Measurements from ENCODE around the gene ME3. TPM values are rescaled to one million over a fixed set of nuclear protein-coding genes. Genes with fewer than 3 reads are reported as not detected.
A peak's percentile ranks its signal among the peaks of the same experiment; 100 is the strongest.

The ME3 gene
- polyA plus RNA-seq, 1 experiment, result 7.1 TPM

DNA sequence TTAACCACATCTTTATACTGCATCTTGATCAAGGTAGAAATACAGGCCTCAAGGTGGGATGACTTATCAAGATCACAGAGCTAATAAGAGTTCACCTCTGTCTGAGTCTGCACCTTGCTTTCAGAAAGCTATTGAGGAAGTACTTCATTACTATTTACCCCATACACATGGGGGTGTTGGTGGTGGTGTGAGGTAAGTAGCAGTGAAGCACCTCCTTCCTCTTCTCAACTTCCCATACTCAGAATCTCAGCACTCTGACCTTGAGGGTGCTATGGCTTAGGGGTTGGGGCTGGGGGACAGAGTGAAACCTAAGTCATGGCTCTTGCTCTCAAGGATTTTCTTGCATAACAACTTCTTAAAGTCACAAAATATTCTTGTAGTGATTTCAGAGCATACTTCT, 56.9 kb downstream of the ME3 start:
- Histone ChIP-seq H3K9me3 (ENCODE audit: control insufficient read depth, insufficient read depth, low read length) (no peaks in the 10 kb centered on the region; the same call in 1 of the 2 replicates), H3K4me3 (ENCODE audit: low read depth, low read length) (no peak overlapping the region), H3K27ac (ENCODE audit: low read depth, low read length) (no peak overlapping the region), H3K27me3 (ENCODE audit: control insufficient read depth, insufficient read depth, low read length) (no peaks in the 10 kb centered on the region)
- TF ChIP-seq, protein P1, sequence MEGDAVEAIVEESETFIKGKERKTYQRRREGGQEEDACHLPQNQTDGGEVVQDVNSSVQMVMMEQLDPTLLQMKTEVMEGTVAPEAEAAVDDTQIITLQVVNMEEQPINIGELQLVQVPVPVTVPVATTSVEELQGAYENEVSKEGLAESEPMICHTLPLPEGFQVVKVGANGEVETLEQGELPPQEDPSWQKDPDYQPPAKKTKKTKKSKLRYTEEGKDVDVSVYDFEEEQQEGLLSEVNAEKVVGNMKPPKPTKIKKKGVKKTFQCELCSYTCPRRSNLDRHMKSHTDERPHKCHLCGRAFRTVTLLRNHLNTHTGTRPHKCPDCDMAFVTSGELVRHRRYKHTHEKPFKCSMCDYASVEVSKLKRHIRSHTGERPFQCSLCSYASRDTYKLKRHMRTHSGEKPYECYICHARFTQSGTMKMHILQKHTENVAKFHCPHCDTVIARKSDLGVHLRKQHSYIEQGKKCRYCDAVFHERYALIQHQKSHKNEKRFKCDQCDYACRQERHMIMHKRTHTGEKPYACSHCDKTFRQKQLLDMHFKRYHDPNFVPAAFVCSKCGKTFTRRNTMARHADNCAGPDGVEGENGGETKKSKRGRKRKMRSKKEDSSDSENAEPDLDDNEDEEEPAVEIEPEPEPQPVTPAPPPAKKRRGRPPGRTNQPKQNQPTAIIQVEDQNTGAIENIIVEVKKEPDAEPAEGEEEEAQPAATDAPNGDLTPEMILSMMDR (IDR thresholded peaks at IDR 0.05; ENCODE audit: low read depth, low read length), result no peak
- CTCF ChIA-PET, result interaction anchor here (1.8 kb wide), 1 partner anchor 10 kb away, joined by 8 read pairs; no protein-coding TSS in a partner anchor
- POLR2A ChIA-PET, result no interaction called here
- no peak for DNase-seq (ENCODE audit: low read depth, low spot score)

DNA sequence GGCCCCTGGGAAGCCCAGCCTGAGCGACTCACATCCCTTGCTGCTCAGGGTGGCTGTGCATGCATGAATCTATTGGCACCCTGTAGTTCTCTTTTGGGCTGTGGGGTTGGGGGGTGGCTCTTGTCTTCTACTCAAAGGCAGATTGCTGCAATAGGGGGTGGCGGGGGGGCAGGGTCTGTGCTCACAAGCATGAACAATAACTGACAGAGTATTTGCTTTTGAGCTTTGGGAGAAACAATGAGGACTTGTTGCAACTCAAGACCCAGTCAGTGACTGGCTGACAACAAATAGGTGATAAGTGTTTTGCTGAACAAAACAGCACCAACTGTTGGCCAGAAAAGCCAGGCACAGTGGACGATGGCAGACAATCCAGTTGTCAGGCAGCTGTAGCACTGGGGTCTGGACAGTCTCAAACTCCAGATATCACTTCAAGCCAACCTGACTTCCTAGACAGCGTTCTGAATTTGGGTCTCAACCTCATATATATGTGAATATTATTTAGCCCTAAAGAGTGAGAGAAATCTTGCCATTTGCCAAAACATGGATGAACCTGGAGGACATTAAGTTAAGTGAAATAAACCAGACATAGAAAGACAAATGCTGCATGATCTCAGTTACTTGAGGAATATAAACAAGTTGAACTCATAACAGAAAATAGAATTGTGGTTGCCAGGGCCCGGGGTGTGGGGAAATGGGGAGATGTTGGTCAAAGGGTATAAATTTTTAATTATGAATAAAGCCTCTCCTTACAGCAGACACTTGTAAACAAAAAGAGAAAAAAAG, 61.7 kb downstream of the ME3 start:
- DNase-seq (ENCODE audit: low read depth, low spot score), result no peak
- POLR2A ChIA-PET, result interaction anchor here (0.7 kb wide), 1 partner anchor 16 kb away, joined by 4 read pairs; no protein-coding TSS in a partner anchor
- CTCF ChIA-PET, result no interaction called here
- TF ChIP-seq, protein P1 (IDR thresholded peaks at IDR 0.05; ENCODE audit: low read depth, low read length), result no peak
- H3K4me3 ChIP-seq (ENCODE audit: low read depth, low read length), result no peak overlapping the region
- H3K9me3 ChIP-seq (ENCODE audit: control insufficient read depth, insufficient read depth, low read length), result no peaks in the 10 kb centered on the region; the same call in 1 of the 2 replicates
- no peak overlapping the region for H3K27ac ChIP-seq (ENCODE audit: low read depth, low read length)
- no peaks in the 10 kb centered on the region for H3K27me3 ChIP-seq (ENCODE audit: control insufficient read depth, insufficient read depth, low read length)

DNA sequence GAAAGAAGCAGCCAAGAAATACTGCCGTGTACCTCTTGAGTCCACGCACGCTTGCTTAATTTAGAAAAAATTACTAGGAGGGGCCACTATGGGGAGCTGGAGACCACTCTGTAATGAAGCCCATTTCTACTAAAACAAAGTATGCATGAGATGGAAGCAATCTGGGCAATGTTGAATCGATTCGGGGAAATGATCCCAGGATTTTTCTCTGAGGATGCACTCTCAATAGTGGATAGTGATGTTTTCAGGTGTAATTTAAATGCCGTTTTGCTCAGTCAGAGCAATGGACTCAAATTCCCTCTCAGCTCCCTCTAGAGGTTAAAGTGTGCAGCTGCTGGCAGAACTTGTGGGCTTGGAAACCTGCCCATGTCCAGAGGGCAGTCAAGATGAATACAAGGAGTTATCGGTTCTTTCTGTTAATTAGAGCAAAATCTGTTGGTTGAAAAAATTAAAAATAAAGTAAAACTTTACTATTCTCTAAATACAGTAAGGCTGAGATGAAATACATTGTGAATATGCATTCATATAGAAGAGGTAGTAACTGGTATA, 64.1 kb downstream of the ME3 start:
- POLR2A ChIA-PET, result interaction anchor here (0.9 kb wide), 1 partner anchor 123 kb away, joined by 3 read pairs; no protein-coding TSS in a partner anchor
- H3K4me3 ChIP-seq (ENCODE audit: low read depth, low read length), result no peak overlapping the region
- DNase-seq (ENCODE audit: low read depth, low spot score), result peak; percentile 57

DNA sequence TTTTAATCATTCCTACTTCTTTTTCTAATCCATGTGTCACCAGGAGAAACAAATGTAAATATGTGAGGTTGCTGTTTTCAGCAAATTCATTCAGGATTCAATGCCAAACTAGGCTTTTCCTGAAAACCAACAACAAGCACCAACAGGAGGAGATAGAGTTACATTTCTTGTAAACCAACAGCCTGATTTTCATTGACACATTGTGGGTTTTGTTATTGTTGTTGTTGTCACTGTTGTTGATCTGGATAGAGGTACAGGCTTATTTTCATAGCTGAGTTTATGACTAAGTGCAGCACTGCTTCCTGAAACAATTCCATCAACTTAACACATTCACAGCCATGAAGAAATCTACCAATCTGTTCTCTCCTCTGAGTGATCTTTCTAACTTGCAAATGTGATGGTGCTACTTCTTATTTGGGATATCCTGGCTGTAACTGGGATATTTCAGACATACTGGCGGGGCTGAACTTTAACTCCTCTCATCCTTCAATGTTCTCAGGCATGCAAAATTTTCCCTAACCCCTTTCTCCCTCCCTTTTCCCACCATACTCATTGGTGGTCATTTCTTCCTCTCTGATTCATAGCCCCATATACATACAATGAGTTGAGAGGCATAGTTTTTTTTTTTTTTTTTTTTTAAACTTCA, 65.5 kb downstream of the ME3 start:
- ChIA-PET CTCF (interaction anchor here (0.7 to 6.2 kb wide), 15 partner anchors 8 to 210 kb away, joined by 3 to 75 read pairs (median 9); partner anchors contain the start of gene PRSS23), POLR2A (no interaction called here)
- TF ChIP-seq, protein P1 (IDR thresholded peaks at IDR 0.05; ENCODE audit: low read depth, low read length), result 0 out of 2 replicates have a peak, but pooled peaks have one; percentile 18
- no peaks in the 10 kb centered on the region for H3K27me3 ChIP-seq (ENCODE audit: control insufficient read depth, insufficient read depth, low read length)
- H3K9me3 ChIP-seq (ENCODE audit: control insufficient read depth, insufficient read depth, low read length), result no peaks in the 10 kb centered on the region
- DNase-seq (ENCODE audit: low read depth, low spot score), result no peak
- H3K27ac ChIP-seq (ENCODE audit: low read depth, low read length), result no peak overlapping the region
- no peak overlapping the region for H3K4me3 ChIP-seq (ENCODE audit: low read depth, low read length)

More for the DNA sequence above, 64.1 kb downstream of the ME3 start:
- no peaks in the 10 kb centered on the region for H3K9me3 ChIP-seq (ENCODE audit: control insufficient read depth, insufficient read depth, low read length)
- no peaks in the 10 kb centered on the region for H3K27me3 ChIP-seq (ENCODE audit: control insufficient read depth, insufficient read depth, low read length)
- CTCF ChIA-PET, result interaction anchor here (0.5 to 6.2 kb wide), 94 partner anchors 11 to 854 kb away, joined by 3 to 75 read pairs (median 5); partner anchors contain the start of gene PRSS23
- TF ChIP-seq, protein P1 (IDR thresholded peaks at IDR 0.05; ENCODE audit: low read depth, low read length), result peak; percentile 94
- no peak overlapping the region for H3K27ac ChIP-seq (ENCODE audit: low read depth, low read length)
